Measurements from ENCODE around the gene ADSS2. TPM values are rescaled to one million over a fixed set of nuclear protein-coding genes. Genes with fewer than 3 reads are reported as not detected.

ADSS2 gene
- total and polyA plus RNA-seq, 11 donors, result 3.5 to 14.0 (median 6.7) TPM

DNA sequence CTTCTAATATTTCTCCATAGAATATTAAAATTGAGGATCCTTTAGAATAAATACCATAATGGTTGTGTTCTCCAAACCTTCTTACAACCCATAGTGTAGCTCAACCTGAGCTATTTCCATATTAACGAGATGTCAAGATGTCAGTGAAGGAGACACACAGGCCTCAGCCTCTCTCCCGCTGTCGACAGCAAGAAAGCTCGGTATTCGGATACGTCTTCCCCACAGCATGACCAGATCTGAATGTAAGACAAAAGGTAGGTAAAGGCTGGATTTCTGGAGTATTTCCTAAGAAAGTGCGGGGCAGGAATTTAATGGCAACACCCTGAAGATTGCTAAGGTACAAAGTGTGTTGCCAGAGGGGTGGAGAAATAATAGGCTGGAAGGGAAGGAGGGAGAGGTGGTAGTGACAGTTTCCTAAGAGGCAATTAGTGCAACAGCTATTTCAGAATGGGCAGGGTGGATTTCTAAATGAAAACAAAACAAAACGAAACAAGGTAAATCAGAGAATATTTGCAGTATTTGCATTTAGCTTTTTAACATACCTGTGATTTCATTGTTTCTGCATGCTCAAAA is 1.7 kb downstream of the ADSS2 start:
- Histone ChIP-seq H3K27ac (peak overlapping the region in 8 of 12 donors; percentile 90 to 97 (median 95)), H3K36me3 (peaks cover 0 to 9% (median 0%) of the 10 kb centered on the region in 9 donors), H3K27me3 (no peaks in the 10 kb centered on the region), H3K9me3 (no peaks in the 10 kb centered on the region), H3K4me1 (peaks cover 0 to 61% (median 21%) of the 10 kb centered on the region in 12 donors), H3K4me3 (peak overlapping the region in 10 of 12 donors; percentile 72 to 96 (median 92))
- intact Hi-C loops (cut with DNase I), result loop anchor here in 7 of 10 donors (2.0 to 10.0 kb wide), 9 partner anchors 202 to 1195 kb away; partner anchors contain the start of genes DESI2 (in 6 of the 7), CEP170 (in 2 of the 7), HNRNPU (in 2 of the 7) and SDCCAG8 (in 2 of the 7)
- ATAC-seq (no peak), DNase-seq (no peak)
- 80 to 85% (median 82%) methylated on average over 8 of the region's 8 CpGs for WGBS, 4 donors
- TF ChIP-seq POLR2A (IDR thresholded peaks at IDR 0.05), result no peak
- TF ChIP-seq, protein P1, sequence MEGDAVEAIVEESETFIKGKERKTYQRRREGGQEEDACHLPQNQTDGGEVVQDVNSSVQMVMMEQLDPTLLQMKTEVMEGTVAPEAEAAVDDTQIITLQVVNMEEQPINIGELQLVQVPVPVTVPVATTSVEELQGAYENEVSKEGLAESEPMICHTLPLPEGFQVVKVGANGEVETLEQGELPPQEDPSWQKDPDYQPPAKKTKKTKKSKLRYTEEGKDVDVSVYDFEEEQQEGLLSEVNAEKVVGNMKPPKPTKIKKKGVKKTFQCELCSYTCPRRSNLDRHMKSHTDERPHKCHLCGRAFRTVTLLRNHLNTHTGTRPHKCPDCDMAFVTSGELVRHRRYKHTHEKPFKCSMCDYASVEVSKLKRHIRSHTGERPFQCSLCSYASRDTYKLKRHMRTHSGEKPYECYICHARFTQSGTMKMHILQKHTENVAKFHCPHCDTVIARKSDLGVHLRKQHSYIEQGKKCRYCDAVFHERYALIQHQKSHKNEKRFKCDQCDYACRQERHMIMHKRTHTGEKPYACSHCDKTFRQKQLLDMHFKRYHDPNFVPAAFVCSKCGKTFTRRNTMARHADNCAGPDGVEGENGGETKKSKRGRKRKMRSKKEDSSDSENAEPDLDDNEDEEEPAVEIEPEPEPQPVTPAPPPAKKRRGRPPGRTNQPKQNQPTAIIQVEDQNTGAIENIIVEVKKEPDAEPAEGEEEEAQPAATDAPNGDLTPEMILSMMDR (IDR thresholded peaks at IDR 0.05), result no peak

DNA sequence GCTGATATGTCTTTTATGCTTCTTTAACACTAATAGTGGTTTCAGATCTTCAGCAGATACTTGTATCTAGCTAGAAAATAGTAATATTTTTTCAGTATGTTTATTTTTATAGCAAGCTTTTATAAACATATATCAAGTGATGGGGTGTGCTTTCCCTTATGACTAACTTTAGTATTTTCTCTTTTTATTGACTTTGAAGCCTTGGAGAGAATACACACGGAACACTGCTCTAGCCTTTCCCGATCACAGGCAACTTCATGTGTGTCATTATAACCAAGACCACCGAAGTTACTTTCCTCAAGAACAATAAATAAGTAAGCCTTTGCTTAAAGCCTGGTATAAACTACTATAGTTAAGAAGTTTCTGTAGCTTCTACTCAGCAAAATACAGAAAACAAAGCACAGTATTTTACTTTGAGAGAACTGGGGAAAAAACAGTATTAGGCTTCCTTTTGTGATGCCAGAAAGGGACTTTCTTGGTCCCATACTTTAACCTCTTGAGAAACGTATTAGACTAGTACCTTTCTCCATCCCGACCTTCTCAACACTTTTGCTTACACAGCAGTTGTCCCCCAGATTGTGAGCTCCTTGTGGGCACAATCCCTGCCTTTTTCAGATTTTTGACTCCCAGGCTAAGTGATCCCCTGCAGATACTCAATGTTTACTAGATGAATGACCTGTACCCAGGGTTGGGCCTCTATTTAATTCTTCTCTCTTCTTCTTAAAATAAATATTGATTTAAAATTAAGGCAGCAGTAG is 3.3 kb downstream of the ADSS2 start:
- H3K27ac ChIP-seq, result peak overlapping the region in 1 of 12 donors; percentile 58
- 93 to 94% (median 93%) methylated on average over 5 of the region's 5 CpGs for WGBS, 4 donors
- H3K9me3 ChIP-seq, result no peaks in the 10 kb centered on the region
- H3K36me3 ChIP-seq, result peaks cover 0 to 9% (median 0%) of the 10 kb centered on the region in 9 donors
- no peak for ATAC-seq
- intact Hi-C loops (cut with DNase I), result no loop called here
- no peak for TF ChIP-seq POLR2A (IDR thresholded peaks at IDR 0.05)
- TF ChIP-seq, protein P1 (IDR thresholded peaks at IDR 0.05), result no peak
- no peak overlapping the region for H3K4me3 ChIP-seq
- peaks cover 0 to 66% (median 27%) of the 10 kb centered on the region in 12 donors for H3K4me1 ChIP-seq
- no peaks in the 10 kb centered on the region for H3K27me3 ChIP-seq
- no peak for DNase-seq

DNA sequence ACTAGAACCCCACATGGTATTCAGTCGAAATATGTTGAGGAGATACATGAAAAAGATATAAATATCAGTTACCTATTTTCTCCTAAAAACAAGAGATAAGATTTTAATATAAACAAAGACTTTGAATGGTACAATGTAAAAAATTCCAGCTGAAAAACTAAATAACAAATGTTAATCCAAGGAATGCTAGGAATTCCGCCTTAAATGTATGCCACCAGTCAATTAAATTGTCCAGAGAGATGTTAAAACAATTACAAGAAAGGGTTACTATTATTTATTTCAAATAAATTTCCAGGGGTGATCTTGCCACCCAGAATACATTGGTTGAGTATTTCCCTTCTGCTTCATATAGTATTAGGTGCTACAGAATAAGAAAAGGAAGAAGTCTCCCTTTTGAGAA is 4.2 kb downstream of the ADSS2 start:
- TF ChIP-seq, protein P1 (IDR thresholded peaks at IDR 0.05), result no peak
- no peak for TF ChIP-seq POLR2A (IDR thresholded peaks at IDR 0.05)
- Histone ChIP-seq H3K4me3 (no peak overlapping the region), H3K36me3 (peaks cover 0 to 9% (median 0%) of the 10 kb centered on the region in 9 donors), H3K27me3 (no peaks in the 10 kb centered on the region), H3K9me3 (no peaks in the 10 kb centered on the region), H3K27ac (no peak overlapping the region), H3K4me1 (peaks cover 0 to 65% (median 26%) of the 10 kb centered on the region in 12 donors)
- 94 to 95% (median 94%) methylated on average over 2 of the region's 2 CpGs for WGBS, 4 donors
- intact Hi-C loops (cut with DNase I), result no loop called here
- ATAC-seq (no peak), DNase-seq (no peak)

DNA sequence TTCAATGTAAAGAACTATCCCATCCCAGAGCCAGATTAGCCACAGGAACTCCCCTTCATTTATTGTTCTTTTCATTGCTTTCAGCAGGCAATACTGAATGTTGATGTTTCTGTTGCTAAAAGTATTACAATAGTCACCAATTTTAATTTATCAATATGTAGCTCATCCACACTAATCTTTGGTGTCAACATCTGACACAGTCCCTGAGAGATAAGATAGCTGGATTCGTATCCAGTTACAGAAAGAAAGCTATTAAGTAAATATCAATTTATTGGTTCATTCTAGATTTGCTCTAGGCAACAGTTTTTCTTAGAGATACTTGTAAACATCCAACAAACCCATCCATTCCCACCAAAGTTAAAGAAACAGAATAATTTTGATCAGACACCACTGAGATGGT is 4.7 kb downstream of the ADSS2 start:
- Histone ChIP-seq H3K4me3 (no peak overlapping the region), H3K27ac (no peak overlapping the region), H3K36me3 (peaks cover 0 to 9% (median 0%) of the 10 kb centered on the region in 9 donors), H3K9me3 (no peaks in the 10 kb centered on the region), H3K27me3 (no peaks in the 10 kb centered on the region), H3K4me1 (peaks cover 0 to 61% (median 25%) of the 10 kb centered on the region in 12 donors)
- TF ChIP-seq, protein P1 (IDR thresholded peaks at IDR 0.05), result no peak
- TF ChIP-seq POLR2A (IDR thresholded peaks at IDR 0.05), result no peak
- no peak for DNase-seq
- intact Hi-C loops (cut with DNase I), result no loop called here
- ATAC-seq, result no peak
- 52 to 85% (median 73%) methylated on average over 1 of the region's 1 CpG for WGBS, 4 donors

All from heart left ventricle (tissue), 16 donors.